ENCODE data around the gene MEIOSIN.
"Not testable (repeated sequence)": the region's sequence is repeated elsewhere in the genome, so short reads cannot be mapped to it uniquely, and the experiment has no call there.

Gene MEIOSIN

GRCh38 chr19:45733160-45733810, at the start of gene MEIOSIN:
MEIOSIN (plus strand) TSS chr19:45733439; CDS start chr19:45735377, 1,938 bp downstream.
- no peak for DNase-seq

- not testable (repeated sequence) for DNase-seq
Measured at GRCh38 chr19:45685045-45685444, 48.2 kb upstream of the MEIOSIN start.

GRCh38 chr19:45687599-45687998, 45.6 kb upstream of the MEIOSIN start:
- no peak for DNase-seq

- peak; percentile 92 for DNase-seq
Measured at GRCh38 chr19:45691516-45692186, 41.6 kb upstream of the MEIOSIN start, which contains the start of gene SNRPD2. SNRPD2 (minus strand) TSS chr19:45691953; CDS start chr19:45691888, 65 bp downstream.

GRCh38 chr19:45692187-45693105, 40.8 kb upstream of the MEIOSIN start, which contains the start of gene QPCTL:
QPCTL (plus strand) TSS chr19:45692666; CDS start chr19:45692704, 38 bp downstream.
- DNase-seq = peak; percentile 93

- DNase-seq = peak; percentile 82
Measured at GRCh38 chr19:45693106-45693788, 40.0 kb upstream of the MEIOSIN start.

- no peak for DNase-seq
Measured at GRCh38 chr19:45701676-45702075, 31.6 kb upstream of the MEIOSIN start.

GRCh38 chr19:45705115-45705514, 28.1 kb upstream of the MEIOSIN start:
- DNase-seq = no peak

- DNase-seq = no peak
Measured at GRCh38 chr19:45705710-45706415, 27.4 kb upstream of the MEIOSIN start.

- DNase-seq = no peak
Measured at GRCh38 chr19:45710356-45711130, 22.7 kb upstream of the MEIOSIN start.

GRCh38 chr19:45711851-45712698, 21.2 kb upstream of the MEIOSIN start:
- no peak for DNase-seq

GRCh38 chr19:45712699-45713067, 20.6 kb upstream of the MEIOSIN start:
- DNase-seq = no peak

- DNase-seq = no peak
Measured at GRCh38 chr19:45713141-45713540, 20.1 kb upstream of the MEIOSIN start.

GRCh38 chr19:45715139-45715538, 18.1 kb upstream of the MEIOSIN start:
- no peak for DNase-seq

GRCh38 chr19:45716359-45717130, 16.7 kb upstream of the MEIOSIN start:
- no peak for DNase-seq

GRCh38 chr19:45717131-45717982, 15.9 kb upstream of the MEIOSIN start:
- DNase-seq = peak; percentile 94

- no peak for DNase-seq
Measured at GRCh38 chr19:45717983-45718650, 15.1 kb upstream of the MEIOSIN start.

- not testable (repeated sequence) for DNase-seq
Measured at GRCh38 chr19:45720065-45720464, 13.2 kb upstream of the MEIOSIN start.
